Neuron (in vitro differentiated cells): ENCODE results near the gene CHMP4B.

Source experiments
- H2AFZ ChIP-seq: one replicate; pipeline ENCODE4 v1.6.1; 2013; ENCODE audit warnings: low read depth, mild to moderate bottlenecking, inconsistent platforms, low read length, moderate library complexity
- H3K27me3 ChIP-seq: one replicate; pipeline ENCODE4 v1.6.1; 2013; ENCODE audit warnings: low read length; ENCODE audit not compliant: insufficient read depth
- H3K36me3 ChIP-seq: one replicate; pipeline ENCODE4 v1.6.1; 2013; ENCODE audit warnings: low read length; ENCODE audit not compliant: insufficient read depth
- H3K4me1 ChIP-seq: one replicate; pipeline ENCODE4 v1.6.1; 2013; ENCODE audit warnings: low read length; ENCODE audit not compliant: insufficient read depth
- H3K4me3 ChIP-seq: 2 replicates; pipeline ENCODE4 v1.5.1; 2013; ENCODE audit warnings: mild to moderate bottlenecking, low read length, moderate library complexity
- H3K9me3 ChIP-seq: one replicate; pipeline ENCODE4 v1.6.1; 2013; ENCODE audit warnings: low read length

CHMP4B gene

GRCh38 chr20:33857722-33858563, 46.8 kb downstream of the CHMP4B start:
- H3K9me3 ChIP-seq: peaks cover 2% of the 10 kb centered on the region
- H2AFZ ChIP-seq: no peak overlapping the region
- H3K27me3 ChIP-seq: no peaks in the 10 kb centered on the region
- no peak overlapping the region for H3K4me3 ChIP-seq
- peaks cover 22% of the 10 kb centered on the region for H3K36me3 ChIP-seq
- H3K4me1 ChIP-seq: peaks cover 6% of the 10 kb centered on the region

- H2AFZ ChIP-seq: no peak overlapping the region
- H3K4me1 ChIP-seq: peaks cover 6% of the 10 kb centered on the region
- peaks cover 2% of the 10 kb centered on the region for H3K9me3 ChIP-seq
- no peaks in the 10 kb centered on the region for H3K27me3 ChIP-seq
- peaks cover 21% of the 10 kb centered on the region for H3K36me3 ChIP-seq
- H3K4me3 ChIP-seq: no peak overlapping the region
Measured at GRCh38 chr20:33858666-33859065, 47.5 kb downstream of the CHMP4B start.

- H2AFZ ChIP-seq: no peak overlapping the region
- peaks cover 15% of the 10 kb centered on the region for H3K36me3 ChIP-seq
- peaks cover 2% of the 10 kb centered on the region for H3K9me3 ChIP-seq
- H3K4me1 ChIP-seq: peaks cover 6% of the 10 kb centered on the region
- H3K4me3 ChIP-seq: no peak overlapping the region
- no peaks in the 10 kb centered on the region for H3K27me3 ChIP-seq
Measured at GRCh38 chr20:33859157-33859695, 48.1 kb downstream of the CHMP4B start.

GRCh38 chr20:33859751-33860150, 48.6 kb downstream of the CHMP4B start:
- H3K9me3 ChIP-seq: no peaks in the 10 kb centered on the region
- H3K4me3 ChIP-seq: no peak overlapping the region
- peaks cover 10% of the 10 kb centered on the region for H3K36me3 ChIP-seq
- peaks cover 6% of the 10 kb centered on the region for H3K4me1 ChIP-seq
- H3K27me3 ChIP-seq: no peaks in the 10 kb centered on the region
- H2AFZ ChIP-seq: no peak overlapping the region

- Histone ChIP-seq H3K27me3 (no peaks in the 10 kb centered on the region), H3K4me3 (no peak overlapping the region), H3K36me3 (peaks cover 5% of the 10 kb centered on the region), H3K9me3 (no peaks in the 10 kb centered on the region), H2AFZ (no peak overlapping the region), H3K4me1 (peaks cover 6% of the 10 kb centered on the region)
Measured at GRCh38 chr20:33861458-33861857, 50.3 kb downstream of the CHMP4B start.

- Histone ChIP-seq H3K27me3 (peaks cover 6% of the 10 kb centered on the region), H3K4me3 (no peak overlapping the region), H3K9me3 (no peaks in the 10 kb centered on the region), H2AFZ (no peak overlapping the region), H3K36me3 (no peaks in the 10 kb centered on the region), H3K4me1 (peaks cover 6% of the 10 kb centered on the region)
Measured at GRCh38 chr20:33862709-33863403, 51.7 kb downstream of the CHMP4B start.

- H3K36me3 ChIP-seq: no peaks in the 10 kb centered on the region
- H3K27me3 ChIP-seq: peaks cover 9% of the 10 kb centered on the region
- no peaks in the 10 kb centered on the region for H3K9me3 ChIP-seq
- H2AFZ ChIP-seq: no peak overlapping the region
- no peak overlapping the region for H3K4me3 ChIP-seq
- H3K4me1 ChIP-seq: peaks cover 5% of the 10 kb centered on the region
Measured at GRCh38 chr20:33863440-33864323, 52.5 kb downstream of the CHMP4B start.

- Histone ChIP-seq H3K9me3 (no peaks in the 10 kb centered on the region), H3K27me3 (peaks cover 9% of the 10 kb centered on the region), H3K4me1 (no peaks in the 10 kb centered on the region), H3K36me3 (no peaks in the 10 kb centered on the region), H2AFZ (no peak overlapping the region), H3K4me3 (no peak overlapping the region)
Measured at GRCh38 chr20:33864324-33864963, 53.3 kb downstream of the CHMP4B start.

GRCh38 chr20:33865761-33866370, 54.7 kb downstream of the CHMP4B start:
- H3K36me3 ChIP-seq: no peaks in the 10 kb centered on the region
- H3K9me3 ChIP-seq: no peaks in the 10 kb centered on the region
- H3K27me3 ChIP-seq: peaks cover 9% of the 10 kb centered on the region
- H3K4me1 ChIP-seq: no peaks in the 10 kb centered on the region
- no peak overlapping the region for H2AFZ ChIP-seq
- no peak overlapping the region for H3K4me3 ChIP-seq

GRCh38 chr20:33866398-33867100, 55.4 kb downstream of the CHMP4B start:
- Histone ChIP-seq H3K36me3 (no peaks in the 10 kb centered on the region), H3K27me3 (peaks cover 9% of the 10 kb centered on the region), H3K4me1 (no peaks in the 10 kb centered on the region), H3K9me3 (no peaks in the 10 kb centered on the region), H3K4me3 (no peak overlapping the region), H2AFZ (no peak overlapping the region)

- Histone ChIP-seq H3K4me3 (no peak overlapping the region), H3K4me1 (no peaks in the 10 kb centered on the region), H3K36me3 (no peaks in the 10 kb centered on the region), H3K27me3 (peaks cover 9% of the 10 kb centered on the region), H2AFZ (no peak overlapping the region), H3K9me3 (no peaks in the 10 kb centered on the region)
Measured at GRCh38 chr20:33868042-33868441, 56.9 kb downstream of the CHMP4B start.
